HG03342 (cell line): ENCODE results near the gene ETV7.
"Not testable (repeated sequence)": the region's sequence is repeated elsewhere in the genome, so short reads cannot be mapped to it uniquely, and the experiment has no call there.

ENCODE experiments used
- ATAC-seq: cut with Tn5 transposase; IDR thresholded peaks from one replicate; pipeline ENCODE4 v1.9.1; 2021; ENCODE audit warnings: mild to moderate bottlenecking, moderate library complexity; ENCODE audit not compliant: unreplicated experiment

Gene ETV7

DNA sequence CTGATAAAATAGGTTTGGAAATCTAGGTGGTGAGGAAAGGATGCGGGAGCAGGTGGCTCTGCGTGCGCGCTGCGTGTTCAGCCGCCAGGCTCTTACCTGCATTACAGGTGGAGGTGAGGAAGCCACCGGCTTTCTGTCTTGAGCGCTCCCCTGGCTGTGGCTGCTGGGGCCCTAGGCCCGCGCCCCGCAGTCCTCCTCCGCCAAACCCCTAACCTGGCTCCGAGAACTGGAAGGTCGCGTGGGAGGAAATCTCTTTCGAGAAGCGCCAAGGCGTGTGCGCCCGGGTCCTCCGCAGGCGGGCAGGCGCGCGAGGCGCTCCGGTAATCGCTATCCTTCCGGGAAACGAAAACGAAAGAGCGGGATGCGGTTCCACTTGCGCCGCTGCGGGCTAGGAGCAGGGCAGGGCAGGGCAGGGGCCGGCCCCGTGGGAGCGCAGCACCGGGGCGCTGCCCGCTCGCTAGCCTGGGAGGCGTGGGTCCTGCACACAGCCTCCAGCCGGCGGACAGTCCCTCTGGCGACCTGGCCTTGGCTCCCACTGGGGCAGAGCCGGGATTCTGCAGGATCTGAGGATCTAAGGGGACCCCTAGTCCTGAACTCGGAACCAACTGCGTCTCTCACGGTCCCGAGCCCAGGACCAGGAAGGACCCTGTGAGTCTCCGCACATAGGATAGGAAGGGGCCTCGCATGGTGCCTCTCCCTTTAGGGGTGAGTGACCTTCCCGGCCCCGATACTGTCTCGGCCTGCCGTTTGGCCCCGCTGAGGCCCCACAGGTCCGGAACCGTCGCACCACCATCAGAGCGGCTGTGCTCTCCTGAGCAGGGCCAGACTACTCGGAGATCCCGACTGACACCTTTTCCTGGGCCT lies at the start of gene ETV7:
Gene ETV7, minus strand, starts transcription at position 230 of the 864 bp plus-strand sequence. Its CDS starts 128 bp downstream, at position 102.
- ATAC-seq = no peak

GRCh38 chr6:36436466-36436865 lies 49.0 kb upstream of the ETV7 start:
- no peak for ATAC-seq

- ATAC-seq = no peak
Observed at GRCh38 chr6:36432151-36432671, 44.7 kb upstream of the ETV7 start.

DNA sequence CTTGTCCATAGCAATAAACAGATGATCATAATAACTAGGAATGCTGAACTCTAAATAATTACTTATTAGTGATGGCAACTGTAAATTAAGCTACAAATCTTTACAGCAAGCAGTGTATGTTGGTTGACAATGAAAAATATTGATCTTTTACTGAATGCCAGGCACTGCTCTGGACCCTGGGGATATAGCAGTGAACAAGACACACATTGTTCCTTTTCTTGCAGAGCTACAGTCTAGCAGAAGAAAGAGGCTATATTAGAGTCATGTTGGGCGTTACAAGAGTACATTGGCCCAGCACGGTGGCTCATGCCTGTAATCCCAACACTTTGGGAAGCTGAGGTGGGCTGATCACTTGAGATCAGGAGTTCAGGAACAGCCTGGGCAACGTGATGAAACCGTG lies 43.7 kb upstream of the ETV7 start:
- no peak for ATAC-seq

- no peak for ATAC-seq
Observed at GRCh38 chr6:36430351-36430750, 42.9 kb upstream of the ETV7 start.

- no peak for ATAC-seq
Observed at GRCh38 chr6:36428911-36429310, 41.4 kb upstream of the ETV7 start.

- ATAC-seq = no peak
Observed at GRCh38 chr6:36426622-36427021, 39.2 kb upstream of the ETV7 start.

GRCh38 chr6:36423101-36423824 lies 35.8 kb upstream of the ETV7 start:
- ATAC-seq = peak; percentile 92

- ATAC-seq = no peak
Observed at GRCh38 chr6:36422714-36423100, 35.2 kb upstream of the ETV7 start.

GRCh38 chr6:36419310-36419709 lies 31.8 kb upstream of the ETV7 start:
- ATAC-seq = no peak

DNA sequence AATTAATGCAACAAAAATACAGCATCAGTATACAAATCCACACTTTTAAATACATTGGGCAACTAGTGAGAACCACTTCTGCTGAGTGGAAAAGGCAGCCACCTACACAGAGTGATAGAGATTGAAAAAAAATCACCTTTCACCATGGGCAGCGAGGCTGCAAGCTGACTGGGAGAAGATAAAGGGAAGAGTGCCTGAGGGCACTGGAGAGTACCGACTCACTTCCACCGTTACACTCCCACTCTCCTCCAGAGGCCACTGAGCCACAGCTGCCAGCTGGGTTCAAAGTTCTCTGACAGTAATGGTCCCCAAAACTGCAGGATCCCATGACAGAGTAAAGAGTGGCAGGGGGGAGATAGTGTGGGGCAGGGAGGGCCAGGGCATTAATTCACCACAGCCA lies 31.1 kb upstream of the ETV7 start:
- ATAC-seq = no peak

GRCh38 chr6:36414481-36414880 lies 27.0 kb upstream of the ETV7 start:
- no peak for ATAC-seq

GRCh38 chr6:36413489-36414480 lies 26.3 kb upstream of the ETV7 start:
- ATAC-seq = no peak

GRCh38 chr6:36409718-36410117 lies 22.2 kb upstream of the ETV7 start:
- not testable (repeated sequence) for ATAC-seq

- no peak for ATAC-seq
Observed at GRCh38 chr6:36404164-36404563, 16.7 kb upstream of the ETV7 start.

DNA sequence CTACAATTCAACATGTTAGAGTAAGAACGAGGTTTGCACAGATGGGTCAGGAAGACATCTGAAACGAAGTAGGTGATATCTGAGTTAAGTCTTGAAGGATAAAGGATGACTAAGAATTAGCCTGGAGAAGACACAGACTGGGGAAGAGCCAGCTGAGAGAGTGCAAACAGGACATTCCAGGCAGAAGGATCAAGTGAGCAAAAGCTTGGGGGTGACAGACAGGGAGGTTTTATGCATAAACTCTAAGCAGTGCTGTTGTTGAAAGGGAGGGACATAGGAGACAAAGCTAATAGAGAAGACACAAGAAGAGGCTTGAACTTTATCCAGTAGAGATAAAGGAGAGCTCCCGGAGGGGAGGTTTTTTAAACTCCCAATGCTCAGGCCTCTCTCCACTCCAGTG lies 15.0 kb upstream of the ETV7 start:
- no peak for ATAC-seq

- ATAC-seq = no peak
Observed at GRCh38 chr6:36399970-36400369, 12.5 kb upstream of the ETV7 start.

- ATAC-seq = no peak
Observed at GRCh38 chr6:36392621-36393020, 5.2 kb upstream of the ETV7 start.

GRCh38 chr6:36389353-36389752 lies 1.9 kb upstream of the ETV7 start:
- ATAC-seq = no peak

GRCh38 chr6:36386495-36387439 lies 702 bp downstream of the ETV7 start:
- ATAC-seq = no peak
